ENCODE results near the gene AMPD3. TPM values are rescaled to one million over a fixed set of nuclear protein-coding genes. Genes with fewer than 3 reads are reported as not detected.

The AMPD3 gene
- total RNA-seq, 2 donors from 2014 or later: 7.9 to 9.7 TPM

- peak; percentile 15 for DNase-seq
- Histone ChIP-seq H3K9ac (ENCODE audit: low read depth in 2 of 2, low read length in 2 of 2) (no peak overlapping the region), H3K4me3 (no peak overlapping the region), H3K9me3 (no peaks in the 10 kb centered on the region), H3K36me3 (no peaks in the 10 kb centered on the region), H3K27ac (no peak overlapping the region), H3K27me3 (no peaks in the 10 kb centered on the region), H3K4me1 (no peaks in the 10 kb centered on the region)
- intact Hi-C loops (cut with DNase I): no loop called here
- no peak for TF ChIP-seq CTCF (IDR thresholded peaks at IDR 0.05)
Measured at GRCh38 chr11:10498426-10499250, 43.6 kb downstream of the AMPD3 start.

GRCh38 chr11:10499452-10499851 lies 44.4 kb downstream of the AMPD3 start:
- Histone ChIP-seq H3K27me3 (no peaks in the 10 kb centered on the region), H3K4me1 (no peaks in the 10 kb centered on the region), H3K9me3 (no peaks in the 10 kb centered on the region), H3K4me3 (no peak overlapping the region), H3K9ac (ENCODE audit: low read depth in 2 of 2, low read length in 2 of 2) (no peak overlapping the region), H3K27ac (no peak overlapping the region), H3K36me3 (no peaks in the 10 kb centered on the region)
- peak; percentile 15 for DNase-seq
- TF ChIP-seq CTCF (IDR thresholded peaks at IDR 0.05): no peak
- intact Hi-C loops (cut with DNase I): no loop called here

GRCh38 chr11:10499874-10500601 lies 45.0 kb downstream of the AMPD3 start:
- Histone ChIP-seq H3K9me3 (no peaks in the 10 kb centered on the region), H3K36me3 (no peaks in the 10 kb centered on the region), H3K27ac (no peak overlapping the region), H3K4me3 (no peak overlapping the region), H3K9ac (ENCODE audit: low read depth in 2 of 2, low read length in 2 of 2) (no peak overlapping the region), H3K4me1 (no peaks in the 10 kb centered on the region), H3K27me3 (no peaks in the 10 kb centered on the region)
- peak; percentile 15 for DNase-seq
- intact Hi-C loops (cut with DNase I): no loop called here
- no peak for TF ChIP-seq CTCF (IDR thresholded peaks at IDR 0.05)

- TF ChIP-seq CTCF (IDR thresholded peaks at IDR 0.05): no peak
- Histone ChIP-seq H3K4me1 (no peaks in the 10 kb centered on the region), H3K4me3 (no peak overlapping the region), H3K36me3 (no peaks in the 10 kb centered on the region), H3K9ac (ENCODE audit: low read depth in 2 of 2, low read length in 2 of 2) (no peak overlapping the region), H3K27ac (no peak overlapping the region), H3K27me3 (no peaks in the 10 kb centered on the region), H3K9me3 (no peaks in the 10 kb centered on the region)
- intact Hi-C loops (cut with DNase I): no loop called here
- peak; percentile 13 for DNase-seq
Measured at GRCh38 chr11:10500757-10501684, 46.0 kb downstream of the AMPD3 start.

GRCh38 chr11:10502065-10502680 lies 47.1 kb downstream of the AMPD3 start:
- intact Hi-C loops (cut with DNase I): no loop called here
- Histone ChIP-seq H3K9me3 (no peaks in the 10 kb centered on the region), H3K36me3 (no peaks in the 10 kb centered on the region), H3K27ac (no peak overlapping the region), H3K27me3 (no peaks in the 10 kb centered on the region), H3K4me1 (no peaks in the 10 kb centered on the region), H3K4me3 (no peak overlapping the region), H3K9ac (ENCODE audit: low read depth in 2 of 2, low read length in 2 of 2) (no peak overlapping the region)
- no peak for DNase-seq
- no peak for TF ChIP-seq CTCF (IDR thresholded peaks at IDR 0.05)
